Fibroblast of skin of left biceps (primary cell): Measurements from ENCODE around the gene TMEM88.

Source experiments
- DNase-seq, 2 experiments: peaks; one replicate each; pipeline ENCODE4 v3.0.0-alpha.2; 2013; ENCODE audit warnings: low read depth in 2 of 2

The TMEM88 gene

GRCh38 chr17:7833011-7833794 lies 21.7 kb upstream of the TMEM88 start:
- DNase-seq = no peak

GRCh38 chr17:7833795-7834541 lies 20.9 kb upstream of the TMEM88 start, which contains the start of gene KDM6B:
KDM6B (plus strand) TSS chr17:7834217; CDS start chr17:7845555, 11,338 bp downstream.
- DNase-seq = peak in 1 of 2 experiments; percentile 55

GRCh38 chr17:7834542-7834956 lies 20.3 kb upstream of the TMEM88 start:
- DNase-seq = no peak

GRCh38 chr17:7834957-7835813 lies 19.7 kb upstream of the TMEM88 start:
- DNase-seq = peak; percentile 98

- no peak for DNase-seq
Observed at GRCh38 chr17:7835814-7836595, 18.9 kb upstream of the TMEM88 start.

- DNase-seq = peak; percentile 68 to 73
Observed at GRCh38 chr17:7836596-7837407, 18.1 kb upstream of the TMEM88 start.

- no peak for DNase-seq
Observed at GRCh38 chr17:7837408-7838088, 17.3 kb upstream of the TMEM88 start.

GRCh38 chr17:7838090-7839075 lies 16.5 kb upstream of the TMEM88 start:
- peak; percentile 64 to 65 for DNase-seq

- no peak for DNase-seq
Observed at GRCh38 chr17:7839190-7839875, 15.5 kb upstream of the TMEM88 start.

GRCh38 chr17:7839876-7840261 lies 15.0 kb upstream of the TMEM88 start:
- DNase-seq = no peak

- DNase-seq = no peak
Observed at GRCh38 chr17:7840441-7840840, 14.4 kb upstream of the TMEM88 start.

- DNase-seq = no peak
Observed at GRCh38 chr17:7840875-7841274, 14.0 kb upstream of the TMEM88 start.

GRCh38 chr17:7841396-7841914 lies 13.4 kb upstream of the TMEM88 start:
- peak; percentile 75 to 78 for DNase-seq

- peak; percentile 67 to 68 for DNase-seq
Observed at GRCh38 chr17:7841915-7842379, 12.9 kb upstream of the TMEM88 start.

GRCh38 chr17:7842380-7843256 lies 12.2 kb upstream of the TMEM88 start:
- peak; percentile 69 to 71 for DNase-seq

- no peak for DNase-seq
Observed at GRCh38 chr17:7843257-7843535, 11.7 kb upstream of the TMEM88 start.
